Pancreas (tissue), 10 donors: Measurements from ENCODE around the gene FAF1. TPM values are rescaled to one million over a fixed set of nuclear protein-coding genes. Genes with fewer than 3 reads are reported as not detected.
"Not testable (repeated sequence)": the region's sequence is repeated elsewhere in the genome, so short reads cannot be mapped to it uniquely, and the experiment has no call there.

Experiments used
- ATAC-seq, 4 donors: fragments of 200-7000 bp; cut with Tn5 transposase; one replicate each; pipeline versions ENCODE4 v1.8.0 to v1.9.1; 2020; ENCODE audit warnings: mild to moderate bottlenecking in 4 of 4, moderate library complexity in 4 of 4
- DNase-seq, 6 donors: peaks; one replicate each; pipeline ENCODE4 v3.0.0-alpha.2; 2020
- FAIRE-seq: peaks from 2 replicates; lab custom pipeline; 2012; peaks lifted over from hg19 to GRCh38; lab: Jason Lieb, UNC
- H3K27ac ChIP-seq, 4 donors: fragments of 200-600 bp; sonication (generic); 1 replicate in 3 of 4; 2 replicates in 1 of 4; pipeline versions ENCODE4 v1.5.0 to v1.8.0; 2020
- H3K27me3 ChIP-seq, 4 donors: fragments of 200-600 bp; one replicate each; pipeline ENCODE4 v1.8.0; 2021
- H3K36me3 ChIP-seq, 3 donors: fragments of 200-600 bp; sonication (generic) in 1 of 3; one replicate each; pipeline versions ENCODE4 v1.5.0 to v1.8.0; 2020 to 2021
- H3K4me1 ChIP-seq, 3 donors: fragments of 200-600 bp; one replicate each; pipeline ENCODE4 v1.8.0; 2021
- H3K4me3 ChIP-seq, 4 donors: fragments of 200-600 bp; sonication (generic) in 2 of 4; one replicate each; pipeline versions ENCODE4 v1.5.0 to v1.8.0; 2020 to 2021
- H3K9me3 ChIP-seq, 4 donors: fragments of 200-600 bp; one replicate each; pipeline ENCODE4 v1.8.0; 2021
- WGBS, 2 donors: extraction: QIAGEN DNeasy Blood & Tissue Kit; methylation state at CpG; one replicate each; pipeline ENCODE4 v1.1.7; 2013; 5-methylcytosine and 5-hydroxymethylcytosine counted together
- intact Hi-C, 3 donors: fragments of 100-400 bp; cut with DNase I; formaldehyde crosslinking; loops; one replicate each; pipeline versions ENCODE4 v1.11.1 to v1.14.2; 2022
- polyA plus RNA-seq, 2 donors: library from polyadenylated mRNA; stranded (reverse); fragments of 200-250 nt; gene quantifications; one replicate each; pipeline ENCODE4 v1.2.3, GENCODE V29; 2013
- total RNA-seq, 6 donors: library from RNA; stranded (reverse); fragmentation: NEBNext Ultra II Directional in 4 of 6; extraction: Animal tissue kit (Norgen Biotek cat#: 25700) in 4 of 6; gene quantifications; one replicate each; pipeline versions ENCODE4 v1.2.1 to v1.2.4, GENCODE V29; 2021 to 2023
- TF ChIP-seq, protein P1 (sequence below), 4 donors: fragments of 200-600 bp; sonication (generic) in 3 of 4; IDR thresholded peaks; one replicate each; pipeline versions ENCODE4 v1.5.0 to v1.8.0; 2021; ENCODE audit warnings: antibody characterized with exemption in 4 of 4
- donor health status: healthy with polysubstance abuse.
- donor health status: DM: no; HTN: no; CAD: no; lungs with moderate emphysema.
- donor health status: DM: no; HTN: no; CAD: no.
- donor health status: control.
- donor health status: control.
- donor health status: Bipolar disorder and iron deficiency.
- donor health status: DM: yes; HTN: yes; CAD: no.
- donor health status: DM: no; HTN: no; CAD: no.
- donor health status: DM: no; HTN: no; CAD: no.
- donor health status: DM: yes; HTN: yes; CAD: no.

Gene FAF1
- total and polyA plus RNA-seq, 8 donors: 13.9 to 46.6 (median 37.6) TPM

DNA sequence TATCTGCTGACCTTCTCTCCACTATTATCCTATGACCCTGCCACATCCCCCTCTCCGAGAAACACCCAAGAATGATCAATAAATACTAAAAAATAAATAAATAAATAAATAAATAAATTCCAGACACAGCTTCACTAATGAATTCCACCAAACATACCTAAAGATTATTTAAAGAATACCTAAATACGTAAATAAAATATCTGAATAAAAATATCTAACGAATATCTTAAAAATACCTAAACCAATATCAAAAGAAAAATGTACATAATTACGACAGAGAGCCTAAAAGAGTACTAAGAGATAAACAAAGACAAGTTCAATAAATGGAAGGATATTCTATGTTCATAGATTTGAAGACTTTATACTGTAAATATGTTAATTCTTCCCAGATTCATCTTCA, 132.5 kb downstream of the FAF1 start:
- ATAC-seq (no peak), DNase-seq (no peak), FAIRE-seq (peak; percentile 39)
- Histone ChIP-seq H3K36me3 (no peaks in the 10 kb centered on the region), H3K4me1 (peaks cover 5 to 16% (median 5%) of the 10 kb centered on the region in 3 donors), H3K27me3 (no peaks in the 10 kb centered on the region), H3K4me3 (no peak overlapping the region), H3K27ac (no peak overlapping the region), H3K9me3 (no peaks in the 10 kb centered on the region)
- 95 to 97% methylated on average over 4 of the region's 4 CpGs for WGBS, 2 donors
- intact Hi-C loops: no loop called here
- TF ChIP-seq, protein P1, sequence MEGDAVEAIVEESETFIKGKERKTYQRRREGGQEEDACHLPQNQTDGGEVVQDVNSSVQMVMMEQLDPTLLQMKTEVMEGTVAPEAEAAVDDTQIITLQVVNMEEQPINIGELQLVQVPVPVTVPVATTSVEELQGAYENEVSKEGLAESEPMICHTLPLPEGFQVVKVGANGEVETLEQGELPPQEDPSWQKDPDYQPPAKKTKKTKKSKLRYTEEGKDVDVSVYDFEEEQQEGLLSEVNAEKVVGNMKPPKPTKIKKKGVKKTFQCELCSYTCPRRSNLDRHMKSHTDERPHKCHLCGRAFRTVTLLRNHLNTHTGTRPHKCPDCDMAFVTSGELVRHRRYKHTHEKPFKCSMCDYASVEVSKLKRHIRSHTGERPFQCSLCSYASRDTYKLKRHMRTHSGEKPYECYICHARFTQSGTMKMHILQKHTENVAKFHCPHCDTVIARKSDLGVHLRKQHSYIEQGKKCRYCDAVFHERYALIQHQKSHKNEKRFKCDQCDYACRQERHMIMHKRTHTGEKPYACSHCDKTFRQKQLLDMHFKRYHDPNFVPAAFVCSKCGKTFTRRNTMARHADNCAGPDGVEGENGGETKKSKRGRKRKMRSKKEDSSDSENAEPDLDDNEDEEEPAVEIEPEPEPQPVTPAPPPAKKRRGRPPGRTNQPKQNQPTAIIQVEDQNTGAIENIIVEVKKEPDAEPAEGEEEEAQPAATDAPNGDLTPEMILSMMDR (IDR thresholded peaks at IDR 0.05): no peak

- FAIRE-seq, DNase-seq, H3K4me3 ChIP-seq, H3K36me3 ChIP-seq, H3K27me3 ChIP-seq, H3K9me3 ChIP-seq, ATAC-seq, intact Hi-C loops, H3K27ac ChIP-seq: not testable (repeated sequence)
- 98% methylated on average over 21 of the region's 21 CpGs for WGBS, 2 donors
- peaks cover 5 to 21% (median 10%) of the 10 kb centered on the region in 3 donors for H3K4me1 ChIP-seq
Observed at GRCh38 chr1:50826792-50827191, 133.3 kb downstream of the FAF1 start.

DNA sequence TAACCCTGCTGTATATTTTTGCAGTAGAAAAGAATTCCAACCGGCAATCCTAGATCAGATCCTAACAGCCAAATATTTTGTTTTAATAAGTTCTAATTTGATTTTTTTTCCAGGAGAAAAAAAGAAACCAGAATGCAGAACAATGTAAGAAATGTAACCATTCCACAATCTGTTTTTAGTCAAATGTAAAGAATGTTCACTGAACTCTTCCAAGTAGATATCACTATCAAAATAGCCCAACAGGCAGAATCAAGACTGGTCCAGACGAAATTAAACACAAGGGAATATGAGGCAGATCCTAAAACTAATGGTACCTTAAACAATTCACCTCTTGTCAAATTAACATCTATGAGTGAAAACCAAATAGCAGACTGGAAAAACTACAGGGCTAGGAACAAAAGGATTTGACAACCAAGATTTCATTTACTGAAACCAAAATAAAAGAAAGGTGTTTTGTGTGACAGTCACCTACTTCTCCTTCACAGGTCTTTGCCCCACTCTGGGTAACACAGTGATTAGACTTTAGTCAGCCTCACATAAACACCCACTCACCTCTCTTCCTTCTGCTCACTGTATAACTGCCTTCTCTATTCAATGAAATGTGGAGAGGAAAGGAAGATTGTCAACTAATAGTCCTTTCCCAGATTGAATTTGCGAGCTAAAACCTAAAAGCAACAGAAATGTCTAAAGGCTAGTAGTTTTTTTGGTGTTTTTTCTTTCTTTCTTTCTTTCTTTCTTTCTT, 137.9 kb downstream of the FAF1 start:
- peaks cover 0 to 13% (median 12%) of the 10 kb centered on the region in 3 donors for H3K4me1 ChIP-seq
- TF ChIP-seq, protein P1 (IDR thresholded peaks at IDR 0.05): no peak
- H3K9me3 ChIP-seq: no peaks in the 10 kb centered on the region
- H3K4me3 ChIP-seq: no peak overlapping the region
- FAIRE-seq (no peak), DNase-seq (no peak), ATAC-seq (no peak)
- H3K27me3 ChIP-seq: no peaks in the 10 kb centered on the region
- no peak overlapping the region for H3K27ac ChIP-seq
- WGBS, 2 donors: 81 to 87% methylated on average over 3 of the region's 3 CpGs
- intact Hi-C loops: no loop called here
- no peaks in the 10 kb centered on the region for H3K36me3 ChIP-seq

GRCh38 chr1:50820545-50820944, 139.5 kb downstream of the FAF1 start:
- H3K9me3 ChIP-seq: no peaks in the 10 kb centered on the region
- H3K27ac ChIP-seq: no peak overlapping the region
- DNase-seq (no peak), ATAC-seq (no peak), FAIRE-seq (no peak)
- 92 to 97% methylated on average over 2 of the region's 2 CpGs for WGBS, 2 donors
- peaks cover 0 to 13% (median 12%) of the 10 kb centered on the region in 3 donors for H3K4me1 ChIP-seq
- H3K4me3 ChIP-seq: no peak overlapping the region
- H3K36me3 ChIP-seq: no peaks in the 10 kb centered on the region
- intact Hi-C loops: no loop called here
- no peaks in the 10 kb centered on the region for H3K27me3 ChIP-seq
- TF ChIP-seq, protein P1 (IDR thresholded peaks at IDR 0.05): no peak

DNA sequence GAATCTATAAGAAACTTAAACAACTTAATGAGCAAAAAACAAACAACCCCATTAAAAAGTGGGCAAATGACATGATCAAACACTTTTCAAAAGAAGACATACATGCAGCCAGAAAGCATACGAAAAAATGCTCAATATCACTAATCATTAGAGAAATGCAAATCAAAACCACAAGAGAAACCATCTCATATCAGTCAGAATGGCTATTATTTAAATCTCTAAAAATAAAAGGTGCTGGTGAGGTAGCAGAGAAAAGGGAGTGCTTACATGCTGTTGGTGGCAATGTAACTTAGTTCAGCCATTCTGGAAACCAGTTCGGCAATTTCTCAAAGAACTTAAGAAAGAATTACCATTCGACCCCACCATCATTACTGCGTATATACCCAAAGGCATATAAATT, 147.7 kb downstream of the FAF1 start:
- Histone ChIP-seq H3K36me3 (no peaks in the 10 kb centered on the region), H3K27me3 (no peaks in the 10 kb centered on the region), H3K4me1 (no peaks in the 10 kb centered on the region), H3K9me3 (no peaks in the 10 kb centered on the region), H3K27ac (no peak overlapping the region), H3K4me3 (no peak overlapping the region)
- FAIRE-seq (no peak), DNase-seq (no peak), ATAC-seq (no peak)
- TF ChIP-seq, protein P1 (IDR thresholded peaks at IDR 0.05): no peak
- WGBS, 2 donors: 93 to 94% methylated on average over 4 of the region's 4 CpGs
- intact Hi-C loops: no loop called here
